Immature natural killer cell (primary cell): ENCODE data around the gene GLRB. TPM values are rescaled to one million over a fixed set of nuclear protein-coding genes. Genes with fewer than 3 reads are reported as not detected.
"Not testable (repeated sequence)": the region's sequence is repeated elsewhere in the genome, so short reads cannot be mapped to it uniquely, and the experiment has no call there.

Experiments
- DNase-seq, 3 donors: peaks; one replicate each; pipeline ENCODE4 v3.0.0; 2022; ENCODE audit warnings: mixed read lengths in 1 of 3
- H3K27ac Mint-ChIP-seq, 6 donors: one replicate each; pipeline ENCODE4 v1.8.0; 2020; ENCODE audit warnings: mixed read lengths in 6 of 6, mild to moderate bottlenecking in 5 of 6, inconsistent platforms in 4 of 6, moderate library complexity in 3 of 6
- H3K27me3 Mint-ChIP-seq, 3 donors: one replicate each; pipeline ENCODE4 v1.8.0; 2020 to 2021; ENCODE audit warnings: low read depth in 3 of 3, mild to moderate bottlenecking in 3 of 3, mixed read lengths in 3 of 3, moderate library complexity in 3 of 3, inconsistent platforms in 1 of 3
- H3K36me3 Mint-ChIP-seq, 3 donors: one replicate each; pipeline ENCODE4 v1.8.0; 2020; ENCODE audit warnings: mixed read lengths in 3 of 3, inconsistent platforms in 2 of 3, mild to moderate bottlenecking in 2 of 3
- H3K4me1 Mint-ChIP-seq, 2 donors: one replicate each; pipeline ENCODE4 v1.8.0; 2020; ENCODE audit warnings: inconsistent platforms in 2 of 2, mild to moderate bottlenecking in 2 of 2, mixed read lengths in 2 of 2, moderate library complexity in 1 of 2
- H3K4me3 Mint-ChIP-seq, 5 donors: one replicate each; pipeline ENCODE4 v1.8.0; 2020; ENCODE audit warnings: mild to moderate bottlenecking in 5 of 5, mixed read lengths in 5 of 5, inconsistent platforms in 3 of 5, moderate library complexity in 3 of 5
- H3K9me3 Mint-ChIP-seq, 6 donors: one replicate each; pipeline ENCODE4 v1.8.0; 2020; ENCODE audit warnings: mild to moderate bottlenecking in 6 of 6, mixed read lengths in 6 of 6, inconsistent platforms in 4 of 6, moderate library complexity in 3 of 6
- polyA plus RNA-seq, 3 donors: library from polyadenylated mRNA; unstranded; fragments of 300-500 nt; fragmentation: Illumina TruSeq; gene quantifications; one replicate each; pipeline ENCODE4 v1.2.3, GENCODE V29; 2021

GLRB gene
- polyA plus RNA-seq, 3 donors from 2014 or later = not detected

GRCh38 chr4:157170321-157170720, 94.4 kb downstream of the GLRB start:
- Mint-ChIP-seq H3K27ac (no peak overlapping the region), H3K4me1 (no peaks in the 10 kb centered on the region), H3K9me3 (peaks cover 2 to 13% (median 5%) of the 10 kb centered on the region in 6 donors), H3K4me3 (no peak overlapping the region), H3K36me3 (no peaks in the 10 kb centered on the region), H3K27me3 (no peaks in the 10 kb centered on the region)
- DNase-seq = no peak

- peaks cover 2 to 13% (median 5%) of the 10 kb centered on the region in 6 donors for H3K9me3 Mint-ChIP-seq
- H3K27me3 Mint-ChIP-seq = no peaks in the 10 kb centered on the region
- no peak for DNase-seq
- no peak overlapping the region for H3K27ac Mint-ChIP-seq
- no peaks in the 10 kb centered on the region for H3K36me3 Mint-ChIP-seq
- no peaks in the 10 kb centered on the region for H3K4me1 Mint-ChIP-seq
- no peak overlapping the region for H3K4me3 Mint-ChIP-seq
Observed at GRCh38 chr4:157172011-157172410, 96.1 kb downstream of the GLRB start.

- H3K36me3 Mint-ChIP-seq, H3K27me3 Mint-ChIP-seq, DNase-seq, H3K4me1 Mint-ChIP-seq, H3K4me3 Mint-ChIP-seq, H3K27ac Mint-ChIP-seq: not testable (repeated sequence)
- peaks cover 2 to 23% (median 8%) of the 10 kb centered on the region in 6 donors for H3K9me3 Mint-ChIP-seq
Observed at GRCh38 chr4:157180268-157180667, 104.3 kb downstream of the GLRB start.

GRCh38 chr4:157184300-157184699, 108.3 kb downstream of the GLRB start:
- no peak overlapping the region for H3K27ac Mint-ChIP-seq
- H3K9me3 Mint-ChIP-seq = peaks cover 0 to 23% (median 19%) of the 10 kb centered on the region in 6 donors
- no peaks in the 10 kb centered on the region for H3K36me3 Mint-ChIP-seq

GRCh38 chr4:157185363-157185762, 109.4 kb downstream of the GLRB start:
- Mint-ChIP-seq H3K27ac (no peak overlapping the region), H3K36me3 (no peaks in the 10 kb centered on the region), H3K27me3 (peaks cover 0 to 4% (median 0%) of the 10 kb centered on the region in 3 donors), H3K4me1 (no peaks in the 10 kb centered on the region), H3K9me3 (peaks cover 0 to 34% (median 22%) of the 10 kb centered on the region in 6 donors), H3K4me3 (no peak overlapping the region)
- DNase-seq = no peak

More at GRCh38 chr4:157184300-157184699, 108.3 kb downstream of the GLRB start:
- DNase-seq = no peak
- Mint-ChIP-seq H3K4me1 (no peaks in the 10 kb centered on the region), H3K27me3 (peaks cover 0 to 4% (median 0%) of the 10 kb centered on the region in 3 donors), H3K4me3 (no peak overlapping the region)

GRCh38 chr4:157195374-157195773, 119.4 kb downstream of the GLRB start:
- Mint-ChIP-seq H3K9me3 (peaks cover 2 to 26% (median 9%) of the 10 kb centered on the region in 6 donors), H3K27ac (no peak overlapping the region), H3K27me3 (peaks cover 0 to 2% (median 2%) of the 10 kb centered on the region in 3 donors), H3K36me3 (no peaks in the 10 kb centered on the region), H3K4me3 (no peak overlapping the region), H3K4me1 (no peaks in the 10 kb centered on the region)
- DNase-seq = no peak

- H3K4me1 Mint-ChIP-seq = no peaks in the 10 kb centered on the region
- H3K27me3 Mint-ChIP-seq = peaks cover 0 to 2% (median 0%) of the 10 kb centered on the region in 3 donors
- H3K9me3 Mint-ChIP-seq = peaks cover 0 to 25% (median 9%) of the 10 kb centered on the region in 6 donors
- no peak overlapping the region for H3K27ac Mint-ChIP-seq
- H3K36me3 Mint-ChIP-seq = no peaks in the 10 kb centered on the region
- DNase-seq = no peak
- H3K4me3 Mint-ChIP-seq = no peak overlapping the region
Observed at GRCh38 chr4:157196046-157196445, 120.1 kb downstream of the GLRB start.

GRCh38 chr4:157204634-157205244, 128.8 kb downstream of the GLRB start:
- H3K9me3 Mint-ChIP-seq = peaks cover 0 to 37% (median 7%) of the 10 kb centered on the region in 6 donors
- H3K27ac Mint-ChIP-seq = no peak overlapping the region
- no peaks in the 10 kb centered on the region for H3K36me3 Mint-ChIP-seq
- no peak overlapping the region for H3K4me3 Mint-ChIP-seq
- H3K27me3 Mint-ChIP-seq = peaks cover 0 to 1% (median 0%) of the 10 kb centered on the region in 3 donors
- no peak for DNase-seq
- H3K4me1 Mint-ChIP-seq = no peaks in the 10 kb centered on the region

GRCh38 chr4:157217708-157218107, 141.8 kb downstream of the GLRB start:
- Mint-ChIP-seq H3K36me3 (peaks cover 0 to 6% (median 0%) of the 10 kb centered on the region in 3 donors), H3K9me3 (peaks cover 13 to 54% (median 23%) of the 10 kb centered on the region in 6 donors), H3K27me3 (peaks cover 0 to 6% (median 5%) of the 10 kb centered on the region in 3 donors), H3K4me1 (peaks cover 0 to 2% of the 10 kb centered on the region in 2 donors), H3K27ac (no peak overlapping the region), H3K4me3 (no peak overlapping the region)
- DNase-seq = no peak

GRCh38 chr4:157219711-157220370, 143.9 kb downstream of the GLRB start:
- H3K36me3 Mint-ChIP-seq = peaks cover 0 to 9% (median 0%) of the 10 kb centered on the region in 3 donors
- no peak overlapping the region for H3K27ac Mint-ChIP-seq
- peaks cover 0 to 9% (median 6%) of the 10 kb centered on the region in 3 donors for H3K27me3 Mint-ChIP-seq
- no peak overlapping the region for H3K4me3 Mint-ChIP-seq
- peaks cover 8 to 49% (median 30%) of the 10 kb centered on the region in 6 donors for H3K9me3 Mint-ChIP-seq
- no peak for DNase-seq
- peaks cover 0 to 2% of the 10 kb centered on the region in 2 donors for H3K4me1 Mint-ChIP-seq

- H3K36me3 Mint-ChIP-seq = peaks cover 0 to 9% (median 0%) of the 10 kb centered on the region in 3 donors
- no peak within 1 kb of the TSS for H3K27ac Mint-ChIP-seq
- H3K4me1 Mint-ChIP-seq = peaks cover 0 to 2% of the 10 kb centered on the region in 2 donors
- no peak within 1 kb of the TSS for H3K4me3 Mint-ChIP-seq
- H3K27me3 Mint-ChIP-seq = peaks cover 0 to 12% (median 6%) of the 10 kb centered on the region in 3 donors
- DNase-seq = no peak
- peaks cover 8 to 49% (median 33%) of the 10 kb centered on the region in 6 donors for H3K9me3 Mint-ChIP-seq
Observed at GRCh38 chr4:157220371-157220881, 144.5 kb downstream of the GLRB start, which contains the start of gene GRIA2. TSS of gene GRIA2 (plus strand) at chr4:157220728. CDS start at chr4:157221043, 315 bp downstream.

- Mint-ChIP-seq H3K4me3 (no peak overlapping the region), H3K36me3 (peaks cover 0 to 9% (median 0%) of the 10 kb centered on the region in 3 donors), H3K9me3 (peaks cover 8 to 44% (median 30%) of the 10 kb centered on the region in 6 donors), H3K4me1 (peaks cover 0 to 2% of the 10 kb centered on the region in 2 donors), H3K27ac (no peak overlapping the region), H3K27me3 (peaks cover 0 to 12% (median 6%) of the 10 kb centered on the region in 3 donors)
- no peak for DNase-seq
Observed at GRCh38 chr4:157221426-157221894, 145.5 kb downstream of the GLRB start.
